ENCODE data around the gene RPLP1. TPM values are rescaled to one million over a fixed set of nuclear protein-coding genes. Genes with fewer than 3 reads are reported as not detected.

RPLP1 gene
- total RNA-seq, 1 donor from 2014 or later = 1,734 TPM

GRCh38 chr15:69491038-69491505, 38.5 kb downstream of the RPLP1 start:
- intact Hi-C loops (cut with micrococcal nuclease) = no loop called here

DNA sequence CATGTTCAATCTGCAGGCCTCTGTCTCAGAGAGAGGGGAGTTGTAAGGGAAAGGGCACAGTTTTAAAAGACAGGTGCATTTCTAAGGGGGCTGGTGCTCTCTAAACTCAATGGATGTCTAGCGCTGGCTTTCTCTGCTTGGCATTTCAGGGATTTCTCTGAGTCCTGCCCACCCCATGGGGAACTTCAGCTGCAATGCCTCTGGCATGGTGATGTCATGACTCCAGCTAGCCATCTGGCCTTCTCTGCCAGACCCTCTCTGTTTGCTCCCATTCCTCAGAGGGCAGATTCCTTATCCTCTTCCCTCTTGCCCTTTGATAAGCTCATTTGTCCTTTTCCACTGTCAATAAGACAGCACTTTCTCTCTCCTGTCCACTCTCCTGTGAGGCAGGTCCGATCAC, 40.8 kb downstream of the RPLP1 start:
- intact Hi-C loops (cut with micrococcal nuclease) = no loop called here

DNA sequence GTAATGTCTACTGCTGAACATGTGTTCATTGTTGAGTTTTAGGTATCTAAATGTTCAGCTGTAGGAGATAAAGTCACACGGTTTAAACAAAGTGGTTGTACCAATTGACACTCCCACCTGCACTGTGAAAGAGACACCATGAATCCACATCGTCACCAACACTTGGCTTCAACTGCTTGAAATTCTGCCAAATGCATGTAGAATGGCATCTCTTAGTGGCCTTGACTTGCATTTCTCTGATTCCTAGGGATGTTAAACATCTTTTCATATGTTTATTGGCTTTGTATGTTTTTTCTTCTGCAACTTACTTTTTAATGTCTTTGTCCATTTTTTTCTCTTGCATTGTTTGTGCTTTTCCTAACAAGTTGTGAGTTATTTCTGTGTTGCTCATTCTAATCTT, 43.4 kb downstream of the RPLP1 start:
- intact Hi-C loops (cut with micrococcal nuclease) = no loop called here

DNA sequence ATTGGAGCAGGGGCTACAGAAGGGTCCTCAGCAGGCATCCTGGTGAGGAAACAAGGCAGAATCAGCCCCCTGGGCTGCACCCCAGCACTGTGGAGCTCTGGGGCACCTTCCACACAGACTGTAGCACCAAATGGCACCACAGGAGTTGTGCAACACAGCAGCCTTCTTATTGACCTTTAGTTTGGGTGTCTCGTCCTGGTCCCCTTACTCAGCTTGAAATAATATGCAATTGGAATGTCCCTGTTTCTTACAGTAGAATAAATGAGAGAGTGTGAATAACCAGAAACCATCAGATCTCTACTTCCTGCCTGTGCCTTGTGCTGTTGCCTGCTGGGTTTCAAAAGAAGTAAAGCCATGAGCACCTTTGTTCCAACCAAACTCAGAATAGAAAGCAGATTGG, 44.5 kb downstream of the RPLP1 start:
- intact Hi-C loops (cut with micrococcal nuclease) = no loop called here

GRCh38 chr15:69497667-69498066, 45.0 kb downstream of the RPLP1 start:
- intact Hi-C loops (cut with micrococcal nuclease) = no loop called here

DNA sequence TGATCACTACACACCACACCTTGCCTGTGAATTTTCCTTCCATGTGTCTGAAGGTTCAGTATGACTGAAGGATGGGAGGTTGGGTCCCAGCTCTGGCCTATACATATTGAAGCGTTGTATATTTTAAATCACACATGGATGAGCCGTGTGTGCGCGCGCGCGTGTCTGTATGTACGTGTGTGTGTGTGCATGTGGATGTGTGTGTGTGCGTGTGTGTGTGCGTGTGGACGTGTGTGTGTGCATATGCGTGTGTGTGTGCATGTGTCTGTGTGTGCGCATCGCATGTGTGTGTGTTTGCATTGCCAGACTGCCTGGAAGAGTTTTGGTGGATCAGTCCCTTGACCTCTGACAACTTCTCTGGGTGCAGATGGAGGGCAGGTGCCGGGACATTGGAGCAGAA, 45.7 kb downstream of the RPLP1 start:
- intact Hi-C loops (cut with micrococcal nuclease) = no loop called here

DNA sequence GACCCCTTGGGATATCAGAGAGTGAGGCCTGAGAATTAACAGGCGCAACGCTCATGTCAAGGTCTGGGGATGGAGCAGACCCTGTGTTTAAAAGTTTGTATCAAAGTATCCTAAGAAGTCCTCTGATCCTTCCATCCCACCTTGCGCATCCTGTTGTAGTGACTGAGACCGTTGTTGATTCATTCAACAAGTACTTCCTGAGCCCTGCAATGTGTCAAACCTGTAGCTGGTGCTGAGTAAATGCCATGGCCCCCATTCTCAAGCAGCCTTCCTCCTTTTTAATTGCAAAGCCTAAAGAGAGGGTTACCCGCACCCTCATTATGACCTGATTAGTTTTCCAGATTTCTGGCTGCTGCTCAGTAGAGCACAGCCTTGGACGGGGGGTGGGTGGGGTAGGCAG, 46.4 kb downstream of the RPLP1 start:
- intact Hi-C loops (cut with micrococcal nuclease) = no loop called here

- intact Hi-C loops (cut with micrococcal nuclease) = no loop called here
Measured at GRCh38 chr15:69499521-69500211, 47.0 kb downstream of the RPLP1 start.

DNA sequence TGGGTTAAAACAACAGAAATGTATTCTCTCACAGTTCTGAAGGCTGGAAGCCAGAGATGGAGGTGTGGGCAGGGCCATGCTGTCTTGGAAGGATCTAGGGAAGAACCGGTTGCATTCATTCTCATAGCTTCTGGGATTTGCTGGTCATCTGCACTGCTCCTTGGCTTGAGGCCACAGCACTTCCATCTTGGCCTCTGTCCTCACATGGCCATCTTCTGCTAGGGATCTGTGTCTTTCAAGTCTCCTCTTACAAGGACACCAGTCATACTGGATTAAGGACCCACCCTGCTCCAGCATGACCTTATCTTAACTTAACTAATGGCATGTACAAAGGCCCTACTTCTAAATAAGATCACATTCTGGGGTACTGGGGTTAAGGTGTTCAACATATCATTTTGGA, 47.7 kb downstream of the RPLP1 start:
- intact Hi-C loops (cut with micrococcal nuclease) = no loop called here

- intact Hi-C loops (cut with micrococcal nuclease) = no loop called here
Measured at GRCh38 chr15:69501456-69501855, 48.8 kb downstream of the RPLP1 start.

DNA sequence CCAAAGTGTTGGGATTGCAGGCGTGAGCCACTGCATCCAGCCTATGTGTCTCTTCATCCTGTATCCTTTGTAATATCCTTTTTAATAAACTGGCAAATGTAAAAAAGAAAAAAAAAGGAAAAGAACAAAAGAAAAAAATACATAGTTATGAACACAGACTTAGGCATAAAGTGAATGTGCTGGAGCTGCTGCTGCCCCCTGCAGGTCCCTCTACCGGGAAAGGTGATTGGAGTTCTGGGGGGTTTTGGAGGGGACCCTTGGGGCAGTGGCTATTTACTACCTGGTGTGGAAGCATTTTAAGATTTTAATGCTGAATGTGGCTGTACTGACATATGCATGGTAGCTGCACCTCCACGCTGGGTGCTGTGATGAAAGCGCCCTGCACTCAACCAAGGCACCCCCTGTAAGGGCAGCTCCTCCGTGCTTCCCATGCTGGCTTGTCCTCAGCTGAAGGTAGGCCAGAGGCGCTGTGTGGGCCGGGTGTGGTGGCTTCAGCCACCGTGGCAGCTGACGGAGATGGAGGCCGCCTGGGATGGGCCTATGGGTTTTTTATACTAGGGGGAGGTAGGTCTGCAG, 49.9 kb downstream of the RPLP1 start:
- intact Hi-C loops (cut with micrococcal nuclease) = no loop called here

GRCh38 chr15:69504352-69505040, 51.9 kb downstream of the RPLP1 start:
- intact Hi-C loops (cut with micrococcal nuclease) = no loop called here

Other genes with a start within 250 kb of the RPLP1 start
- gene PAQR5, start 153.9 kb upstream of the RPLP1 start, total RNA-seq = not detected in 2 replicates
- gene KIF23, start 38.5 kb upstream of the RPLP1 start, total RNA-seq = 55.3 and 59.9 TPM in 2 replicates